Activated CD8-positive, alpha-beta memory T cell treated with anti-CD3 and anti-CD28 coated beads for 4 hours (primary cell): ENCODE results near the gene NMNAT1.
"Not testable (repeated sequence)": the region's sequence is repeated elsewhere in the genome, so short reads cannot be mapped to it uniquely, and the experiment has no call there.

Experiments used
- DNase-seq, 2 donors: peaks; one replicate each; pipeline ENCODE4 v3.0.0-alpha.2; 2020; ENCODE audit warnings: low read depth in 2 of 2

The NMNAT1 gene

GRCh38 chr1:9942939-9943788, at the start of gene NMNAT1, which contains the start of gene LZIC:
TSS of gene NMNAT1 (plus strand) at chr1:9943475. CDS start at chr1:9972074, 28,599 bp downstream.
TSS of gene LZIC (minus strand) at chr1:9943391. CDS start at chr1:9936619, 6,772 bp downstream.
- peak; percentile 75 to 79 for DNase-seq

- no peak for DNase-seq
These were observed 49.2 kb upstream of the NMNAT1 start for GRCh38 chr1:9894115-9894514.

- no peak for DNase-seq
These were observed 42.9 kb upstream of the NMNAT1 start for GRCh38 chr1:9900142-9901043.

GRCh38 chr1:9901148-9902059, 41.9 kb upstream of the NMNAT1 start:
- DNase-seq = no peak

GRCh38 chr1:9902060-9902452, 41.2 kb upstream of the NMNAT1 start:
- no peak for DNase-seq

- DNase-seq = no peak
These were observed 39.3 kb upstream of the NMNAT1 start for GRCh38 chr1:9903801-9904527.

GRCh38 chr1:9904596-9904995, 38.7 kb upstream of the NMNAT1 start:
- DNase-seq = no peak

GRCh38 chr1:9905010-9905409, 38.3 kb upstream of the NMNAT1 start:
- no peak for DNase-seq

- no peak for DNase-seq
These were observed 36.8 kb upstream of the NMNAT1 start for GRCh38 chr1:9906466-9906865.

- DNase-seq = no peak
These were observed 35.8 kb upstream of the NMNAT1 start for GRCh38 chr1:9907441-9907840.

- DNase-seq = no peak
These were observed 34.4 kb upstream of the NMNAT1 start for GRCh38 chr1:9908871-9909233.

- no peak for DNase-seq
These were observed 33.8 kb upstream of the NMNAT1 start for GRCh38 chr1:9909234-9910046.

GRCh38 chr1:9910076-9910422, 33.2 kb upstream of the NMNAT1 start, which contains the start of gene CTNNBIP1:
TSS of gene CTNNBIP1 (minus strand) at chr1:9910269. CDS start at chr1:9872064, 38,205 bp downstream.
- DNase-seq = no peak

- DNase-seq = peak; percentile 100
These were observed 32.7 kb upstream of the NMNAT1 start for GRCh38 chr1:9910423-9911178.

GRCh38 chr1:9912264-9912936, 30.9 kb upstream of the NMNAT1 start:
- DNase-seq = no peak

GRCh38 chr1:9914610-9914937, 28.7 kb upstream of the NMNAT1 start:
- no peak for DNase-seq

GRCh38 chr1:9916452-9916851, 26.8 kb upstream of the NMNAT1 start:
- DNase-seq = no peak

GRCh38 chr1:9917495-9917894, 25.8 kb upstream of the NMNAT1 start:
- not testable (repeated sequence) for DNase-seq

GRCh38 chr1:9917901-9918300, 25.4 kb upstream of the NMNAT1 start:
- no peak for DNase-seq
